ENCODE measurements around the gene KLK11. TPM values are rescaled to one million over a fixed set of nuclear protein-coding genes. Genes with fewer than 3 reads are reported as not detected.

The KLK11 gene
- polyA plus RNA-seq, 3 donors: not detected

- H3K9ac ChIP-seq (ENCODE audit: insufficient read depth, low read length, poor library complexity, severe bottlenecking): no peak overlapping the region
- Mint-ChIP-seq H3K4me3 (peak overlapping the region in 1 of 2 donors; percentile 48), H3K4me1 (peaks cover 2% of the 10 kb centered on the region), H3K27me3 (ENCODE audit: low read depth in 3 of 3) (peaks cover 39 to 49% (median 39%) of the 10 kb centered on the region in 3 donors), H3K36me3 (no peaks in the 10 kb centered on the region), H3K27ac (no peak overlapping the region), H3K9me3 (peaks cover under 1 to 14% (median 3%) of the 10 kb centered on the region in 7 donors)
- no peak overlapping the region for H3K4me3 ChIP-seq (replicated peaks in 1 of 3; ENCODE audit: low read depth in 2 of 3, low read length in 3 of 3)
- 59% methylated on average over 4 of the region's 7 CpGs for WGBS (ENCODE audit: insufficient coverage)
- H4K20me1 ChIP-seq (ENCODE audit: insufficient read depth, low read length): no peaks in the 10 kb centered on the region
- H3K9me3 ChIP-seq (replicated peaks in 1 of 2; ENCODE audit: control insufficient read depth in 1 of 2, insufficient read depth in 1 of 2, low read length in 2 of 2): no peaks in the 10 kb centered on the region
- no peaks in the 10 kb centered on the region for H3K36me3 ChIP-seq (replicated peaks in 1 of 2; ENCODE audit: control insufficient read depth in 1 of 2, insufficient read depth in 2 of 2, low read length in 2 of 2)
- H3K4me2 ChIP-seq (replicated peaks; ENCODE audit: extremely low read depth, low read length, poor library complexity, severe bottlenecking): no peak overlapping the region
- peaks cover 27 to 46% of the 10 kb centered on the region in 2 donors for H3K27me3 ChIP-seq (ENCODE audit: control insufficient read depth in 2 of 2, insufficient read depth in 2 of 2, low read length in 2 of 2)
- intact Hi-C loops (cut with micrococcal nuclease): no loop called here
- no peaks in the 10 kb centered on the region for H3K79me2 ChIP-seq (ENCODE audit: insufficient read depth, low read length)
- no peak for DNase-seq
- H2AFZ ChIP-seq (ENCODE audit: insufficient read depth, low read depth, low read length, poor library complexity, severe bottlenecking): no peak overlapping the region
- no peak overlapping the region for H3K27ac ChIP-seq (ENCODE audit: low read depth in 1 of 2, low read length in 2 of 2)
- no peaks in the 10 kb centered on the region for H3K4me1 ChIP-seq (ENCODE audit: control insufficient read depth in 1 of 2, insufficient read depth in 2 of 2, low read length in 2 of 2)
- TF ChIP-seq CTCF (IDR thresholded peaks at IDR 0.05): no peak
Observed at GRCh38 chr19:51066393-51067186, 40.2 kb upstream of the KLK11 start.

GRCh38 chr19:51065221-51065960 is 39.0 kb upstream of the KLK11 start:
- H3K4me3 Mint-ChIP-seq: peak overlapping the region; percentile 9 to 82
- H2AFZ ChIP-seq (ENCODE audit: insufficient read depth, low read depth, low read length, poor library complexity, severe bottlenecking): no peak overlapping the region
- peak overlapping the region in 1 of 3 experiments; percentile 18 for H3K4me3 ChIP-seq (replicated peaks in 1 of 3; ENCODE audit: low read depth in 2 of 3, low read length in 3 of 3)

More at GRCh38 chr19:51065221-51065960, 39.0 kb upstream of the KLK11 start:
- Mint-ChIP-seq H3K9me3 (peaks cover 2 to 14% (median 5%) of the 10 kb centered on the region in 7 donors), H3K27me3 (ENCODE audit: low read depth in 3 of 3) (peaks cover 37 to 51% (median 43%) of the 10 kb centered on the region in 3 donors), H3K36me3 (no peaks in the 10 kb centered on the region), H3K4me1 (peaks cover 2% of the 10 kb centered on the region), H3K27ac (no peak overlapping the region)
- WGBS (ENCODE audit: insufficient coverage): 17% methylated on average over 21 of the region's 25 CpGs
- no peaks in the 10 kb centered on the region for H3K79me2 ChIP-seq (ENCODE audit: insufficient read depth, low read length)
- no peak for DNase-seq
- no peaks in the 10 kb centered on the region for H4K20me1 ChIP-seq (ENCODE audit: insufficient read depth, low read length)
- no peak overlapping the region for H3K9ac ChIP-seq (ENCODE audit: insufficient read depth, low read length, poor library complexity, severe bottlenecking)
- intact Hi-C loops (cut with micrococcal nuclease): no loop called here
- H3K9me3 ChIP-seq (replicated peaks in 1 of 2; ENCODE audit: control insufficient read depth in 1 of 2, insufficient read depth in 1 of 2, low read length in 2 of 2): no peaks in the 10 kb centered on the region
- no peaks in the 10 kb centered on the region for H3K36me3 ChIP-seq (replicated peaks in 1 of 2; ENCODE audit: control insufficient read depth in 1 of 2, insufficient read depth in 2 of 2, low read length in 2 of 2)
- H3K4me2 ChIP-seq (replicated peaks; ENCODE audit: extremely low read depth, low read length, poor library complexity, severe bottlenecking): peak overlapping the region; percentile 12
- H3K27me3 ChIP-seq (ENCODE audit: control insufficient read depth in 2 of 2, insufficient read depth in 2 of 2, low read length in 2 of 2): peaks cover 27 to 47% of the 10 kb centered on the region in 2 donors
- no peaks in the 10 kb centered on the region for H3K4me1 ChIP-seq (ENCODE audit: control insufficient read depth in 1 of 2, insufficient read depth in 2 of 2, low read length in 2 of 2)
- no peak overlapping the region for H3K27ac ChIP-seq (ENCODE audit: low read depth in 1 of 2, low read length in 2 of 2)
- no peak for TF ChIP-seq CTCF (IDR thresholded peaks at IDR 0.05)
